ENCODE data around the gene CD248.
A peak's percentile ranks its signal among the peaks of the same experiment; 100 is the strongest.

Gene CD248

DNA sequence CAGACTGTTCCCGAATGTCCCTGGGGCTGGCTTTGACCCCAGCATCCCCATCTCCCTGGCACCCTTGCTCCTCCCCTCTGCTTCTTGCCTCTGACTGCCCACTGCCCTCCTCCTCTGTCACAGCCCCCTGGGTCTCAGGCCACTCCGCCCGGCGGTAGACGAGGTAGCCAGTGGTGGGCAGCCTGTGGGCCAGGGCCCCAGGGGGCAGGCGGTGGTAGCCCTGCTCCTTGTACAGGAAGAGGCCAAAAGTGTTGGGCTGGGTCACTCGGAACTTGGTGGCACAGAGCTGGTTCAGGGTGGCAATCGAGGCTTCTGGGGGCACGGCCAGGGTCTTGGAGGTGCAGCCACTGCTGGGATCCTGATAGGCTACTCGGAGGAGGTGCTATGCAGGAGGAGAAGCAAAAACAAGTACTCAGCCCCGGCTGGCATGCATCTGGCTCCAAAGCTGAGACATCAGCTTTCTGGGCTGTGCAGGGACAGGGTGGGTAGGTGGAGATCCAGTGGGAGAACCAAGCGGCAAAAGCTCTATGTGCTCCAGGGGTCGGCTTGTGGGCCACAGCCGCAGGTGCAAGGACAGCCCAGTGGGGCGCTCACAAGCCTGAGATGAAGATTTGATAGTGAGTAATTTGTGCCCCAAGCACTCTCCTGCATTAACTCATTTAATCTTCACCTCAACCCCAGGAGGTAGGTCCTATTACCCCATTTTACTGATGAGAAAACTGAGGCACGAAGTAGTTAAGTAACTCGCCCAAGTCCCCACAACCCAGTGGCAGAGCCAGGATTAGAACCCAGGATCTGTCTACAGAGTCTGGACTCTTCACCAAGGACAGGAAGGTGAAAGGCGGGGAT is 15.8 kb upstream of the CD248 start:
- no peak for TF ChIP-seq CTCF (IDR thresholded peaks at IDR 0.05; ENCODE audit: low read depth, low read length)
- no peak overlapping the region for H3K4me3 ChIP-seq (replicated peaks in 1 of 2; ENCODE audit: low read depth in 2 of 2, low read length in 2 of 2)
- DNase-seq (ENCODE audit: low read depth in 2 of 2) = no peak

DNA sequence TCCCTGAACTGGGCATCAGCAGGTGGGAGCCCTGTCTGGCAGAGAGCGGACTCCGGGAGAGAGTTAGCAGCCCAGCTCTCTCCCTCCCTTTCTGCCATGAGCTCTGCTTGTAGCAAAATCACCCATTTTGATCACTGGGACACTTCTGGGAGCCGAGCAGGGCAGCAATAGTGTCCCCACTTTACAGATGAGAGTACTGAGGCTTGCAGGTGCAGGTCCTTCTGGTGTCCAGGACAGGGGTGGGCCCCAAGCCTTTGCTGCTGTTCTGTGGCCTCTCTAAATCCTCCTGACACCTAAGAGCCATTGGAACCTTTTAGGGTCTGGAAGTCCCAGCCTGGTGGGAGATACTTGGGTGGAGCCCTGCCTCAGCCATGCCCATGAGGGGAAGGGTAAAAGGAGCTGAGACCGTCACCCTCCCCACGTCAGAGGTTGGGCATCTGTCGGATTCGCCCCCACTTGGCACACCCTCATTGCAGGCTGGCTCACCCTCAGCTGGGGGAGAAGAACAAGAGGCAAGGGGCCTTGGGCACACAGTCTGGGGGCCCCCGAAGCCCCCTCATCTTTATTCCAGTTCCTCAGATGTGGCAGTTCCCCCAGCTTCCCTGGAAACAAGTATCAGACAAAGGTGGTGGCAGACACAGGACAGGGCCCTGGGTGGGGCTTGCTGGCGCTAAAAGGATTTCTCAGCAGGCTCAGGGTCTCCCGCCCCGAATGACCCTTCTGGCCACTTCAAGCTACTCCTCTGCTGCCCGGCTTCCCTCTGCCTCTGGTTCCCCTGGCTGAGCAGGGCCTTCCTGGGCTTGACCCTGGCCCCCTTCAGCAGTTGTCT is 14.9 kb upstream of the CD248 start:
- no peak for TF ChIP-seq CTCF (IDR thresholded peaks at IDR 0.05; ENCODE audit: low read depth, low read length)
- H3K4me3 ChIP-seq (replicated peaks in 1 of 2; ENCODE audit: low read depth in 2 of 2, low read length in 2 of 2) = no peak overlapping the region
- no peak for DNase-seq (ENCODE audit: low read depth in 2 of 2)

- H3K4me3 ChIP-seq (replicated peaks in 1 of 2; ENCODE audit: low read depth in 2 of 2, low read length in 2 of 2) = no peak overlapping the region
- no peak for DNase-seq (ENCODE audit: low read depth in 2 of 2)
- no peak for TF ChIP-seq CTCF (IDR thresholded peaks at IDR 0.05; ENCODE audit: low read depth, low read length)
Measured at GRCh38 chr11:66330931-66331330, 14.1 kb upstream of the CD248 start.

GRCh38 chr11:66329165-66329673 is 12.4 kb upstream of the CD248 start:
- no peak for TF ChIP-seq CTCF (IDR thresholded peaks at IDR 0.05; ENCODE audit: low read depth, low read length)
- no peak overlapping the region for H3K4me3 ChIP-seq (replicated peaks in 1 of 2; ENCODE audit: low read depth in 2 of 2, low read length in 2 of 2)

DNA sequence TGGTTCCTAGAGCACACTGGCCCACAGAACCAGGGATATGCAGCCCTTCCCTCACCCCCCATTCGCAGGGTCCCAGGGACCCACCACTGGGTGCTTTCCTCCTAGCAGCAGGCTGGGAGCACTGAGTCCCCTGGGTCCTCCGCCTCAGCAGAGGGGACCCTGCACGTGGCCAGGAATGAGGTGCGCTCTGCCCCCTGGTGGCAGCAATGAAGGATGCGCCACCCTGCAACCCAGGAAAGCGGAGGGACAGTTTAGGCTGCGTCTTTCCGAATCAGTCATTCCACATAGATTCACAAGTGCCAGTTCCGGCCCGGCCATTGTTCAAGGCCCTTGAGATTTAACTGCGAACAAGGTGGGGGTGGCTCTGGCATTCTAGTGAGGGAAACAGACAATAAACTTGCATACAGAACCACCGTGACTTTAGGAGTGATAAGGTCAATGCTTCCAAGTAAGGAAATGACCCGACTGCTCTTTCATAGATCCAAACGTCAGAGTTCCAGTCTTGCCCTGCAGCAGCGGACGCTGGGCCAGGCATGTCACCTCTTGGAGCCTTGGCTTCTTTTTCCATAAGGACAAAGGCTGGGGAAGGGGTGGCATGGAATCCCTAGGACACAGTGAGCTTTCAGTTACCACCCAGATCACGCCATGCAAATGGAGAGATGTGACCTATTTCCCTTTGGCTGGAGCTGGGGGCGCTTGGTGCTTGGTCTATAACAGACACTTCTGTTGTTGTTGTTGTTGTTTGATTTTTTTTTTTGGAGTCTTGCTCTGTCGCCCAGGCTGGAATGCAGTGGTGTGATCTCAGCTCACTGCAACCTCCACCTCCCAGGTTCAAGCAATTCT is 11.7 kb upstream of the CD248 start:
- DNase-seq (ENCODE audit: low read depth in 2 of 2) = peak; percentile 82 to 87
- no peak overlapping the region for H3K4me3 ChIP-seq (replicated peaks in 1 of 2; ENCODE audit: low read depth in 2 of 2, low read length in 2 of 2)
- peak; percentile 90 for TF ChIP-seq CTCF (IDR thresholded peaks at IDR 0.05; ENCODE audit: low read depth, low read length)

More at GRCh38 chr11:66329165-66329673, 12.4 kb upstream of the CD248 start:
- DNase-seq (ENCODE audit: low read depth in 2 of 2) = no peak

- no peak for DNase-seq (ENCODE audit: low read depth in 2 of 2)
- H3K4me3 ChIP-seq (replicated peaks in 1 of 2; ENCODE audit: low read depth in 2 of 2, low read length in 2 of 2) = no peak overlapping the region
Measured at GRCh38 chr11:66328031-66328301, 11.1 kb upstream of the CD248 start.

More at GRCh38 chr11:66328031-66328301, 11.1 kb upstream of the CD248 start:
- no peak for TF ChIP-seq CTCF (IDR thresholded peaks at IDR 0.05; ENCODE audit: low read depth, low read length)

Measured in cardiac fibroblast (primary cell).